Smooth muscle cell (in vitro differentiated cells): ENCODE results near the gene MEIS2. TPM values are rescaled to one million over a fixed set of nuclear protein-coding genes. Genes with fewer than 3 reads are reported as not detected.

Experiments
- DNase-seq: peaks from one replicate; lab custom pipeline; 2025; ENCODE audit not compliant: unreplicated experiment; lab: John Stamatoyannopoulos, UW
- H2AFZ ChIP-seq: fragments of 200-600 bp; sonication (generic); 2 replicates; pipeline ENCODE4 v1.6.0; 2016; ENCODE audit warnings: antibody characterized with exemption, low read depth, mild to moderate bottlenecking
- H3F3A ChIP-seq: fragments of 200-600 bp; sonication (generic); 2 replicates; pipeline ENCODE4 v1.6.0; 2017; ENCODE audit warnings: antibody characterized with exemption, low read depth
- H3K27ac ChIP-seq: fragments of 200-600 bp; sonication (generic); 2 replicates; pipeline ENCODE4 v1.5.1; 2016; ENCODE audit warnings: low read depth, mild to moderate bottlenecking
- H3K27me3 ChIP-seq: fragments of 200-600 bp; sonication (generic); 2 replicates; pipeline ENCODE4 v1.6.1; 2016; ENCODE audit warnings: low read depth, mild to moderate bottlenecking
- H3K36me3 ChIP-seq: fragments of 200-600 bp; sonication (generic); 2 replicates; pipeline ENCODE4 v1.5.1; 2016; ENCODE audit warnings: low read depth
- H3K4me1 ChIP-seq: fragments of 200-600 bp; sonication (generic); 2 replicates; pipeline ENCODE4 v1.5.1; 2016; ENCODE audit warnings: low read depth
- H3K4me2 ChIP-seq: fragments of 200-600 bp; sonication (generic); 2 replicates; pipeline ENCODE4 v1.6.0; 2016; ENCODE audit warnings: mild to moderate bottlenecking
- H3K4me3 ChIP-seq: fragments of 200-600 bp; sonication (generic); 2 replicates; pipeline ENCODE4 v1.5.1; 2016; ENCODE audit warnings: mild to moderate bottlenecking
- H3K79me2 ChIP-seq: fragments of 200-600 bp; sonication (generic); 2 replicates; pipeline ENCODE4 v1.6.0; 2016; ENCODE audit warnings: low read depth, mild to moderate bottlenecking
- H3K9ac ChIP-seq: fragments of 200-600 bp; sonication (generic); 2 replicates; pipeline ENCODE4 v1.6.0; 2016; ENCODE audit warnings: low read depth
- H3K9me3 ChIP-seq: fragments of 200-600 bp; sonication (generic); replicated peaks from 2 replicates; pipeline ENCODE4 v1.5.1; 2016; ENCODE audit warnings: low read depth
- H4K20me1 ChIP-seq: fragments of 200-600 bp; sonication (generic); 2 replicates; pipeline ENCODE4 v1.6.0; 2016; ENCODE audit warnings: low read depth
- CTCF ChIP-seq: fragments of 200-600 bp; sonication (generic); IDR thresholded peaks from 2 replicates; pipeline ENCODE4 v1.5.1; 2017; ENCODE audit warnings: borderline replicate concordance, mild to moderate bottlenecking, antibody characterized with exemption; ENCODE audit not compliant: insufficient read depth, poor library complexity, severe bottlenecking
- WGBS: methylation state at CpG from one replicate; pipeline ENCODE4 v1.1.7; 2016; ENCODE audit warnings: low lambda C conversion rate; 5-methylcytosine and 5-hydroxymethylcytosine counted together
- polyA plus RNA-seq: library from polyadenylated mRNA; unstranded; fragments of >200 nt; fragmentation: Nextera tagmentation; extraction: Ambion mirVana; gene quantifications from 2 replicates; pipeline ENCODE4 v1.2.1, GENCODE V29; 2016
- total RNA-seq: library from RNA; depleted of rRNA; stranded (reverse); fragments of >200 nt; gene quantifications from 2 replicates; pipeline ENCODE4 v1.2.3, GENCODE V29; 2014

Gene MEIS2
- total and polyA plus RNA-seq, 2 experiments from 2014 or later = 13.0 to 33.4 TPM

GRCh38 chr15:37093480-37094332 is 6.6 kb downstream of the MEIS2 start:
- H3K4me3 ChIP-seq = peak overlapping the region; percentile 96
- H3F3A ChIP-seq = peaks cover 12% of the 10 kb centered on the region
- H4K20me1 ChIP-seq = peaks cover 56% of the 10 kb centered on the region
- TF ChIP-seq CTCF = no peak
- H3K79me2 ChIP-seq = peaks cover 91% of the 10 kb centered on the region
- H3K27me3 ChIP-seq = no peaks in the 10 kb centered on the region
- H2AFZ ChIP-seq = no peak overlapping the region
- H3K27ac ChIP-seq = peak overlapping the region; percentile 87
- H3K9me3 ChIP-seq = no peaks in the 10 kb centered on the region
- no peak for DNase-seq
- peak overlapping the region; percentile 4 for H3K9ac ChIP-seq
- peaks cover 12% of the 10 kb centered on the region for H3K36me3 ChIP-seq
- H3K4me2 ChIP-seq = peak overlapping the region; percentile 99
- peaks cover 33% of the 10 kb centered on the region for H3K4me1 ChIP-seq
- 51% methylated on average over 11 of the region's 11 CpGs for WGBS

- Histone ChIP-seq H3K27me3 (no peaks in the 10 kb centered on the region), H3F3A (peaks cover 12% of the 10 kb centered on the region), H3K27ac (no peak overlapping the region), H3K9ac (no peak overlapping the region), H3K4me3 (no peak overlapping the region), H3K9me3 (no peaks in the 10 kb centered on the region), H2AFZ (no peak overlapping the region), H3K79me2 (peaks cover 91% of the 10 kb centered on the region), H4K20me1 (peaks cover 70% of the 10 kb centered on the region), H3K36me3 (peaks cover 26% of the 10 kb centered on the region), H3K4me1 (peaks cover 29% of the 10 kb centered on the region), H3K4me2 (no peak overlapping the region)
- no peak for DNase-seq
- TF ChIP-seq CTCF = no peak
- WGBS = 75% methylated on average over 3 of the region's 3 CpGs
Observed at GRCh38 chr15:37090543-37091175, 9.7 kb downstream of the MEIS2 start.

GRCh38 chr15:37088436-37088835 is 11.9 kb downstream of the MEIS2 start:
- Histone ChIP-seq H3K36me3 (peaks cover 30% of the 10 kb centered on the region), H3K4me3 (no peak overlapping the region), H3K27me3 (no peaks in the 10 kb centered on the region), H3K4me1 (peaks cover 11% of the 10 kb centered on the region), H3K79me2 (peaks cover 93% of the 10 kb centered on the region), H2AFZ (no peak overlapping the region), H3K27ac (no peak overlapping the region), H3K9ac (no peak overlapping the region), H3F3A (peaks cover 3% of the 10 kb centered on the region), H3K9me3 (no peaks in the 10 kb centered on the region), H4K20me1 (peaks cover 72% of the 10 kb centered on the region), H3K4me2 (no peak overlapping the region)
- DNase-seq = no peak
- TF ChIP-seq CTCF = no peak
- WGBS = 86% methylated on average over 2 of the region's 2 CpGs
